Muscle layer of colon (tissue), 2 donors: ENCODE results near the gene PRR35.
"Not testable (repeated sequence)": the region's sequence is repeated elsewhere in the genome, so short reads cannot be mapped to it uniquely, and the experiment has no call there.

Source experiments
- H3K27ac ChIP-seq: one replicate; pipeline ENCODE4 v1.7.0; 2013; ENCODE audit warnings: low read depth, mild to moderate bottlenecking, low read length, moderate library complexity
- H3K27me3 ChIP-seq, 2 donors: one replicate each; pipeline ENCODE4 v1.7.0; 2013; ENCODE audit warnings: low read length in 2 of 2, mild to moderate bottlenecking in 2 of 2; ENCODE audit not compliant: insufficient read depth in 2 of 2, control insufficient read depth in 1 of 2
- H3K36me3 ChIP-seq: one replicate; pipeline ENCODE4 v1.7.0; 2013; ENCODE audit warnings: mild to moderate bottlenecking, low read length; ENCODE audit not compliant: insufficient read depth
- H3K4me1 ChIP-seq: one replicate; pipeline ENCODE4 v1.7.0; 2013; ENCODE audit warnings: mild to moderate bottlenecking, low read length; ENCODE audit not compliant: insufficient read depth
- H3K4me3 ChIP-seq, 2 donors: one replicate each; pipeline ENCODE4 v1.7.0; 2013; ENCODE audit warnings: low read length in 2 of 2, low read depth in 1 of 2, mild to moderate bottlenecking in 1 of 2, moderate library complexity in 1 of 2
- H3K9ac ChIP-seq: one replicate; pipeline ENCODE4 v1.7.0; 2013; ENCODE audit warnings: low read length
- H3K9me3 ChIP-seq: one replicate; pipeline ENCODE4 v1.7.0; 2013; ENCODE audit warnings: mild to moderate bottlenecking, low read length
- donor health status: abdominal sarcoma.
- donor health status: Adenocarcinoma of cecum.

Gene PRR35

DNA sequence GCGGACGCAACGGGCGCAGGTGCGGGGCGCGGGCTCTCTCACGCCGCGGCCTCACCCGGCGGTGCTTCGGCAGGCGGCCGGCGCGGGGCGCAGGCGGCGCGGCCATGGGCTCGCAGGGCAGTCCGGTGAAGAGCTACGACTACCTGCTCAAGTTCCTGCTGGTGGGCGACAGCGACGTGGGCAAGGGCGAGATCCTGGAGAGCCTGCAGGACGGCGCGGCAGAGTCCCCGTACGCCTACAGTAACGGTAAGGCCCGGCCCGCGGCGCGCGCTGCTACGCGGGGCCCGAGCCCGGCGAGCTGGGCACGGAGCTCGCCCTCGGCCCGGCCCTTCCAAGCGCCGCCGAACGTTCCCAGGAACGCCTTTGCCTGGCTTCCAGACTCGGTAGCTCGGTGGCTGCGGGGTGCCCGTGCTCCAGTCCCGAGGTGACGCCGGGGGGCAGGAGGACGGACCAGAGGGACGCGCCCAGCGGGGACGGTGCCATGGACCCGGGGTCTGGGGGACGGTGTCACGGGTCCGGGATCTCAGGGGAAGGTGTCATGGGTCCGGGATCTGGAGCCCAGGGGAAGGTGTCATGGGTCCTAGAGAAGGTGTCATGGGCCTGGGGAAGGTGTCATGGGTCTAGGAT lies 30.1 kb downstream of the PRR35 start:
- H3K9me3 ChIP-seq: no peaks in the 10 kb centered on the region
- H3K4me1 ChIP-seq: peaks cover 27% of the 10 kb centered on the region
- H3K9ac ChIP-seq: peak overlapping the region; percentile 65
- peak overlapping the region; percentile 87 for H3K4me3 ChIP-seq
- peak overlapping the region; percentile 63 for H3K27ac ChIP-seq
- peaks cover 0 to 4% of the 10 kb centered on the region in 2 donors for H3K27me3 ChIP-seq
- no peaks in the 10 kb centered on the region for H3K36me3 ChIP-seq

DNA sequence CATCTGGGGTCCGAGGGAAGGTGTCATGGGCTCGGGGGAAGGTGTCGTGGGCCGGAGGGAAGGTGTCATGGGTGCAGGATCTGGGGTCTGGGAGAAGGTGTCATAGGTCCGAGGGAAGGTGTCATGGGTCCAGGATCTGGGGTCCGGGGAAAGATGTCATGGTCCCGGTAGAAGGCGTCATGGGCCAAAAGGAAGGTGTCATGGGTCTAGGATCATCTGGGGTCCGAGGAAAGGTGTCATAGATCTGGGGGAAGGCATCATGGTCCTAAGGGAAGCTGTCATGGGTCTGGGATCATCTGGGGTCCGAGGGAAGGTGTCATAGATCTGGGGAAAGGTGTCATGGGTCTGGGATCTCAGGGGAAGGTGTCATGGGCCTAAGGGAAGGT lies 30.6 kb downstream of the PRR35 start:
- Histone ChIP-seq H3K36me3 (no peaks in the 10 kb centered on the region), H3K9ac (peak overlapping the region; percentile 65), H3K27me3 (no peaks in the 10 kb centered on the region), H3K4me1 (peaks cover 27% of the 10 kb centered on the region), H3K27ac (peak overlapping the region; percentile 63), H3K4me3 (peak overlapping the region; percentile 87), H3K9me3 (no peaks in the 10 kb centered on the region)

DNA sequence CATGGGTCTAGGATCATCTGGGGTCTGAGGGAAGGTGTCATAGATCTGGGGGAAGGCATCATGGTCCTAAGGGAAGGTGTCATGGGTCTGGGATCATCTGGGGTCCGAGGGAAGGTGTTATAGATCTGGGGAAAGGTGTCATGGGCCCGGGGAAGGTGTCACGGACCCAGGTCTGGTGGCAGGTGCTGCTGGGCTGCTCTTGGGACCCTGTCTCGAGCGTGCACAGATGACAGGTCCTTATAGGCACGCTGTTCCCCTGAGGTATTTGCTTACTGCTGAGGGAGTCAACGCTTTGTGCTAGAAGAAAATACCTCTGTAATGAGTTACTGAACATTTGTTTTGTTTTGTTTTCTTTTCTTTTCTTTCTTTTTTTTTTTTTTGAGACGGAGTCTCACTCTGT lies 31.0 kb downstream of the PRR35 start:
- H3K27ac ChIP-seq: no peak overlapping the region
- H3K4me3 ChIP-seq: peak overlapping the region in 1 of 2 donors; percentile 87
- H3K9ac ChIP-seq: peak overlapping the region; percentile 65
- no peaks in the 10 kb centered on the region for H3K27me3 ChIP-seq
- H3K4me1 ChIP-seq: peaks cover 27% of the 10 kb centered on the region
- no peaks in the 10 kb centered on the region for H3K9me3 ChIP-seq
- no peaks in the 10 kb centered on the region for H3K36me3 ChIP-seq

DNA sequence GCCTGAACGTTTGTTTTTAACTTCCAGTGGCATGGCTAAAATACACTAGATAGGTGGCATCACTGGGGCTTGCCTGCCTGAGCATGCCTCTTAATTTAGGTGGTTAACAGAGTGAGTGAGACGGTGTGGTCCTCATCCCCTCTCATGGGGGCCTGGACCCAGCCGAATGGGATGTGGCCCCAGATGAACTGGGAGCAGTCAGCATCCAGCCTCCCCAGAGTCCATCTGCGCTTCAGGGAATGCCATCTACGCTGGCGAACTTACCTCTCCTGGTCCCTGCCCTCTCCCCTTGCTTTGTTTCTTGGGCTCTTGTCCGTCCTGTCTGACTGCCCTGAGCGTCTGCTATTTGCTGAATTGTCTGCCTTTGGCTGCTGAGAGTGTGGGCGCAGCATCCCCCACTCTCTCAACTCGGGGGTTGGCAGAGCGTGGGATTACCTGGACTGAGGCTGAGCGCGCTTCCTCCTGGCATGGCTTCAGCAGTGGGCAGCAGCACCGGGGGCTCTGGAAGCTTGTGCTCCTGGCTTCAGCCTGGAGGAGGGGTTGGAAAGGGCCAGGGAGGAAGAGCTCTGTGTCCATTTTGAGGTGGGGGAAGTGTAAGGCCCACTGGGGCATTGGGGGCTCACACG lies 31.8 kb downstream of the PRR35 start:
- Histone ChIP-seq H3K9me3 (no peaks in the 10 kb centered on the region), H3K4me1 (peaks cover 25% of the 10 kb centered on the region), H3K9ac (no peak overlapping the region), H3K27me3 (no peaks in the 10 kb centered on the region), H3K27ac (no peak overlapping the region), H3K36me3 (no peaks in the 10 kb centered on the region), H3K4me3 (no peak overlapping the region)

DNA sequence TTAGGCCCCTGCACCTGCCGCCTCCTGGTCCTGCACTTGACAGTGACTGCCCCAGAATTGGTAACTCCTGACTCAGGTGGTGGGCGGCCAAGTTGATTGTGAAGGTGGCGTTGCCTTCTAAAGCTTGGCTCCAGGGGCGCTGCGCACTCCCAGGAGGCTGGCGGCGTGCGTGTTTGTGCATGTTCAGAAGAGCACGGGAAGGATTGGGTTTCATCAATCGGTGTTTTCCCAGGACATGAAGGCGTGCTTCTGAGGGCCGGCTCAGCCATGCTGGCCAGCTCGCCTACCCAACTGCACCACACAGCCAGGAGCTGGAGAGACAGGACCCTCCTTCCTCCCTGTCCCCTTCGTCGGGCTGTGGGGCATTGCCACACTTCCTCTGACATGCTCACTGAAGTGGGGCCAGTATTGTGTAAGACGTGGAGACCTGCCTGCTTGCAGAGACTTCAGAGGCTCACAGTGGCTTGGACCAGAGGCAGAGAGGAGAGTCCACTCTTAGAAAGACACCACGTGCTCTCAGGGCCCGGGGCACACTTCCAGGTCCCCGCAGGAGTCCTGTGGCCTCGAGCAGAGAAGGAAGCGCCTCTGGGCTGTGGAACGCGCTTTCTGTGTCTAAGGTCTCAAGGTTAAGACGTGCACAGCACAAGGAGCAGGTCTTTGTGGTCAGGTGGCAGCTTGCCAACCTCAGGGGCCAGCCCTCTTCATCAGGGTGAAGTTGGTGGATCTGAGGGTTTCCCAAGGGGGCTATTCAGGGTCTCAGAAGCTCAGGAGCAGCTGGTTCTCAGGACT lies 32.5 kb downstream of the PRR35 start:
- Histone ChIP-seq H3K4me1 (peaks cover 18% of the 10 kb centered on the region), H3K9ac (no peak overlapping the region), H3K36me3 (no peaks in the 10 kb centered on the region), H3K27ac (no peak overlapping the region), H3K27me3 (no peaks in the 10 kb centered on the region), H3K9me3 (no peaks in the 10 kb centered on the region), H3K4me3 (no peak overlapping the region)

DNA sequence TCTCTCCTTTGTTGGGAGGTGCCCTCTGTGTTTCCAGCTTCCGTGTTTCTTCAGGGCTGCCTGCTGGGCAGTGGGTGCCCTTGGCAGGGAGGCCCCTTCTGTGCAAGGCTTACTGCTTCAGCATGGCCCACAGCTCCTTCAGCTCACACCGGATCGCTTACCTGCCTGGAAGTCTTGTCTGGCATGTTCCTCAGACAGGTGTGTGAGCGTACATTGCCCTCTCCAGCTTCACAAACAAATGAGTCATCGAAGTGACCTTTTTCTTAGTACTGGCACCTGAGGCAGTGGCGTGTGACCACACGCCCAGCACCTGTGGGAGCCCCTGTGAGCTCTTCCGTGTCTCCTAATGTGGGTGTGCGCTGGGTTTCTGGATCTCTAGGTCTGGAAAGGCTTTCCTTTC lies 33.2 kb downstream of the PRR35 start:
- Histone ChIP-seq H3K9me3 (no peaks in the 10 kb centered on the region), H3K27me3 (no peaks in the 10 kb centered on the region), H3K36me3 (no peaks in the 10 kb centered on the region), H3K9ac (no peak overlapping the region), H3K4me3 (no peak overlapping the region), H3K27ac (no peak overlapping the region), H3K4me1 (peaks cover 11% of the 10 kb centered on the region)

DNA sequence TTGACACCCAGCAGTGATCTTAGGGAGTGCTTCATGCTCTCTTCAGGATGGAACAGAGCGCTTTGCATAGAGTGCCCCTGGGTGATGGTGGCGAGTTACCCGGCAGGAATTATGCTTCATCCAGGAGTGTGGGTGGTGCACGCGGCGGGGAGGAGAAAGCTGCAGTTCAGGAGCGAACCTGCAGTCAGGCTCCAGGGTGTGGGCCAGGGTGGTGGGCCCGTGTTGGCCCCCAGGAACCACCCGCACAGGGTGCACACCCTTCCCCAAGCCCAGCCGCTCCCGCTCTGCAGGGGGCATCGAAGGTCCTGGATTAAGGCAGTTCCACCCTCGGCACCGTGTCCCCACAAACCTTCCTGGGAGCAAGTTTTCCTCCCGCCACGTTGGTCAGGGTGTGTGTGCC lies 33.6 kb downstream of the PRR35 start:
- Histone ChIP-seq H3K4me3 (no peak overlapping the region), H3K4me1 (peaks cover 10% of the 10 kb centered on the region), H3K9ac (no peak overlapping the region)

DNA sequence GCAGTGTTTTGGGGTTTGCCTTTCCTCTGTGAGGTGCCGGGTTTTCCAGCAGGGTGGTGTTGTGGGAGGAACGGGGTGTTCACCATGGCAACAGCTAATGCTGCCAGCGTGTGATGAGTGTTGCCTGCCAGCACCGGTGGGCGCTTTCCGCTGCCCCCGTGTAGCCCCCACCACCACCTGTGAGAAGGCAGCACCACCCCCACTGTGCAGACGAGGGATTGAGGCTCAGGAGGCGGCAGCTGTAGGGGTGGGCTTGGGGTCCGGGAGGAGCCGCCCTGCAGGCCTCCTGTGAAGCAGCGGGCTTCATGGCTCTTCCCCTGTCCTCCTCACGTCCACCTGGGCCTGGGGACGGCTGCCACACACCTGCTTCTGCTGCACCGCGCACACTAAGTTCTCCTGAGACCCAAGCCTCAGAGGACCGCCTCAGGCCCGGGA lies 34.9 kb downstream of the PRR35 start:
- no peaks in the 10 kb centered on the region for H3K9me3 ChIP-seq
- peaks cover 10% of the 10 kb centered on the region for H3K4me1 ChIP-seq
- no peaks in the 10 kb centered on the region for H3K27me3 ChIP-seq
- no peak overlapping the region for H3K27ac ChIP-seq
- H3K9ac ChIP-seq: no peak overlapping the region
- no peaks in the 10 kb centered on the region for H3K36me3 ChIP-seq
- no peak overlapping the region for H3K4me3 ChIP-seq

More for the DNA sequence above, 33.6 kb downstream of the PRR35 start:
- Histone ChIP-seq H3K27ac (no peak overlapping the region), H3K9me3 (no peaks in the 10 kb centered on the region), H3K27me3 (no peaks in the 10 kb centered on the region), H3K36me3 (no peaks in the 10 kb centered on the region)

DNA sequence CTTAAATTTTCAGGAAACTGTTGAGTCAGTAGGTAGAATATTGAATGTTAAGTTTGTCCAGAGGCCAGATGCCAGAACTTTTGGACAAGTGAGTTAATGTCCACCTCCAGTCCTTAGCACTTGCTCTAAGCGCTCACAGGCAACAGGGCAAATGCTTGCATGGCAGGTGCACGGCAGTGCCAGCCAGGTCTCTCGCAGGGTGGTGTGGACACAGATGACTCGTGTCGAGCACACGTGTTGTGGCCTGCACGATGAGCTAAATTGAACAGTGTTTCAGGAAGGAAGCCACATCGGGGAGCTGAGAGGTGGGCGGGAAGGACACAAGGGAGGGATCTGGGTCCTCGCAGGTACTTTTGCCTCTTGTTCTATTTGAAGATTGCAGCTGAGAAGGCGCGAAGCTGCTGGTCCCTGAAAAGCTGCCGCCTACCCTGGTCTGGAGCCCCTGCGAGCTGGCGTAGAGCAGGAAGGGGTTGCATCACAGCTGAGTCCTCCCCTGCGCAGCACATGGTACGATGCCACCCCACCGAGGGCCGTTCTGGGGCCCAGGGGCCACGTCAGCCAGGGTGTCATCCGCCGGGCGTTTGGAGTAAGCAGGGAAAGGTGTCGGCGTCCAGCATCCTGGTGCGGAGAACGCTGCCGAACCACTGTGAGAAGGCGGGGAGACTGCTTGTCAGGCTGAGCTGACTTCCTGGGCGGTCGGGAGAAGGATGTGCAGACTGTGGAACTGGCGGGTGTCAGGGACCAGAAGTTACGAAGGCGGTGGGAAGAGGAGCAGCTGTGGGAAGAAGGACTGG lies 35.9 kb downstream of the PRR35 start:
- H3K9me3 ChIP-seq: no peaks in the 10 kb centered on the region
- no peaks in the 10 kb centered on the region for H3K36me3 ChIP-seq
- H3K4me1 ChIP-seq: peaks cover 2% of the 10 kb centered on the region
- H3K27me3 ChIP-seq: no peaks in the 10 kb centered on the region
- H3K4me3 ChIP-seq: no peak overlapping the region
- no peak overlapping the region for H3K27ac ChIP-seq
- H3K9ac ChIP-seq: no peak overlapping the region

DNA sequence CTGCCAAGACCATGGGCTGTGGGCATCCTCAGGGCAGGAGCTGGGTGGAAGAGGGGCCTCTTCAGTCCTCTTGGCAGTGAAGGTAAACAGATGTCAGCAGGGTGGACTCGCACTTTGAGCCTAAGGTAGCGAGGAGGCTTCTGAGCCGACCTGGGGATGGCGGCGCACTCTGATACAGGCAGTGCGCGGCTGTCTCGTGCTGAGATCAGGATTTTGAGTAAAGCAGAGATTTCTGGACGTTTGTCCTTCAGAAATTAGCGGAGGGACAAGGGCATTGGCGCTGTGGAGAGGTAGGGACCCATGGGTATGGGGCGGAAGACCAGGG lies 36.5 kb downstream of the PRR35 start:
- no peaks in the 10 kb centered on the region for H3K4me1 ChIP-seq
- no peak overlapping the region for H3K4me3 ChIP-seq
- no peak overlapping the region for H3K27ac ChIP-seq
- no peaks in the 10 kb centered on the region for H3K27me3 ChIP-seq
- no peaks in the 10 kb centered on the region for H3K9me3 ChIP-seq
- no peaks in the 10 kb centered on the region for H3K36me3 ChIP-seq
- H3K9ac ChIP-seq: no peak overlapping the region

DNA sequence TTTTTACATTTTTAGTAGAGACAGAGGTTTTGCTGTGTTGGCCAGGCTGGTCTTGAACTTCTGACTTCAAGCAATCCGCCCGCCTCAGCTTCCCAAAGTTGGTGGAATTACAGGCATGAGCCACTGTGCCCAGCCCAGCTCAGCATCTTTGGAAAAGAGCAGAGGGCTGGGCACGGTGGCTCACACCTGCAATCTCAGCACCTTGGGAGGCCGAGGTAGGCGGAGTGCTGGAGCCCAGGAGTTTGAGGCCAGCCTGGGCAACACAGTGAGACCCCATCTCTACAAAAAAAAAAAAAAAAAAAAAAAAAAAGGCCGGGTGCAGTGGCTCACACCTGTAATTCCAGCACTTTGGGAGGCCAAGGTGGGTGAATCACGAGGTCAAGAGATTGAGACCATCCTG lies 37.5 kb downstream of the PRR35 start:
- H3K27ac ChIP-seq, H3K36me3 ChIP-seq, H3K4me3 ChIP-seq, H3K9ac ChIP-seq, H3K9me3 ChIP-seq, H3K4me1 ChIP-seq, H3K27me3 ChIP-seq: not testable (repeated sequence)
